Astrocyte (in vitro differentiated cells and primary cell): Measurements from ENCODE around the gene LAMP1.

Experiments
- CTCF ChIP-seq: IDR thresholded peaks from 2 replicates; pipeline ENCODE4 v1.5.1; 2011; ENCODE audit warnings: low read depth, mild to moderate bottlenecking, inconsistent platforms, low read length, moderate library complexity; ENCODE audit not compliant: insufficient read depth
- EZH2 ChIP-seq: IDR thresholded peaks from 2 replicates; pipeline ENCODE4 v1.6.1; 2012; ENCODE audit warnings: mild to moderate bottlenecking, low read length, inconsistent platforms; ENCODE audit not compliant: insufficient read depth

- TF ChIP-seq CTCF (no peak), EZH2 (no peak)
Observed at GRCh38 chr13:113298043-113298945, 1.3 kb downstream of the LAMP1 start.
